HG02981 (cell line): ENCODE data around the gene SEPTIN1.

Source experiments
- ATAC-seq: cut with Tn5 transposase; IDR thresholded peaks from one replicate; pipeline ENCODE4 v1.9.1; 2021; ENCODE audit warnings: mild to moderate bottlenecking, moderate library complexity; ENCODE audit not compliant: unreplicated experiment

SEPTIN1 gene

GRCh38 chr16:30382111-30382881 is at the start of gene SEPTIN1:
SEPTIN1 (minus strand) TSS chr16:30382561; CDS start chr16:30382542, 19 bp downstream.
- ATAC-seq, result no peak

GRCh38 chr16:30430428-30430970 is 48.1 kb upstream of the SEPTIN1 start:
- ATAC-seq, result no peak

GRCh38 chr16:30429678-30430427 is 47.5 kb upstream of the SEPTIN1 start, which contains the start of gene DCTPP1:
DCTPP1 (minus strand) TSS chr16:30430030; CDS start chr16:30429980, 50 bp downstream.
- ATAC-seq, result peak; percentile 96

- ATAC-seq, result no peak
Observed at GRCh38 chr16:30429418-30429677, 47.0 kb upstream of the SEPTIN1 start.

- no peak for ATAC-seq
Observed at GRCh38 chr16:30428055-30428454, 45.7 kb upstream of the SEPTIN1 start.

- ATAC-seq, result no peak
Observed at GRCh38 chr16:30421010-30421409, 38.6 kb upstream of the SEPTIN1 start.

GRCh38 chr16:30418350-30419181 is 36.2 kb upstream of the SEPTIN1 start:
- no peak for ATAC-seq

- peak; percentile 78 for ATAC-seq
Observed at GRCh38 chr16:30417529-30418349, 35.4 kb upstream of the SEPTIN1 start.

GRCh38 chr16:30416624-30417528 is 34.5 kb upstream of the SEPTIN1 start:
- no peak for ATAC-seq

GRCh38 chr16:30416047-30416603 is 33.8 kb upstream of the SEPTIN1 start:
- no peak for ATAC-seq

- no peak for ATAC-seq
Observed at GRCh38 chr16:30414159-30414558, 31.8 kb upstream of the SEPTIN1 start.

- ATAC-seq, result no peak
Observed at GRCh38 chr16:30413112-30413806, 30.9 kb upstream of the SEPTIN1 start.

- ATAC-seq, result peak; percentile 34
Observed at GRCh38 chr16:30409125-30410060, 27.0 kb upstream of the SEPTIN1 start.

GRCh38 chr16:30407804-30408534 is 25.6 kb upstream of the SEPTIN1 start:
- no peak for ATAC-seq

GRCh38 chr16:30407102-30407803 is 24.9 kb upstream of the SEPTIN1 start, which contains the start of gene ZNF771:
ZNF771 (plus strand) TSS chr16:30407606; CDS start chr16:30408054, 448 bp downstream.
- peak; percentile 58 for ATAC-seq

GRCh38 chr16:30406795-30407101 is 24.4 kb upstream of the SEPTIN1 start:
- ATAC-seq, result peak; percentile 14
